ENCODE results near the gene ABTB2.

ABTB2 gene

GRCh38 chr11:34381775-34382174 lies 24.0 kb upstream of the ABTB2 start:
- no peak for DNase-seq (ENCODE audit: low read depth)
- no peak for TF ChIP-seq CTCF (conservative IDR thresholded peaks at IDR 0.05; ENCODE audit: low read depth, low read length)
- H3K4me3 ChIP-seq (ENCODE audit: low read length): no peak overlapping the region

GRCh38 chr11:34380696-34381095 lies 22.9 kb upstream of the ABTB2 start:
- DNase-seq (ENCODE audit: low read depth): no peak
- no peak overlapping the region for H3K4me3 ChIP-seq (ENCODE audit: low read length)
- no peak for TF ChIP-seq CTCF (conservative IDR thresholded peaks at IDR 0.05; ENCODE audit: low read depth, low read length)

GRCh38 chr11:34379539-34379938 lies 21.7 kb upstream of the ABTB2 start:
- DNase-seq (ENCODE audit: low read depth): no peak
- TF ChIP-seq CTCF (conservative IDR thresholded peaks at IDR 0.05; ENCODE audit: low read depth, low read length): no peak
- H3K4me3 ChIP-seq (ENCODE audit: low read length): no peak overlapping the region

GRCh38 chr11:34379079-34379478 lies 21.3 kb upstream of the ABTB2 start:
- H3K4me3 ChIP-seq (ENCODE audit: low read length): no peak overlapping the region
- DNase-seq (ENCODE audit: low read depth): no peak
- TF ChIP-seq CTCF (conservative IDR thresholded peaks at IDR 0.05; ENCODE audit: low read depth, low read length): no peak

DNA sequence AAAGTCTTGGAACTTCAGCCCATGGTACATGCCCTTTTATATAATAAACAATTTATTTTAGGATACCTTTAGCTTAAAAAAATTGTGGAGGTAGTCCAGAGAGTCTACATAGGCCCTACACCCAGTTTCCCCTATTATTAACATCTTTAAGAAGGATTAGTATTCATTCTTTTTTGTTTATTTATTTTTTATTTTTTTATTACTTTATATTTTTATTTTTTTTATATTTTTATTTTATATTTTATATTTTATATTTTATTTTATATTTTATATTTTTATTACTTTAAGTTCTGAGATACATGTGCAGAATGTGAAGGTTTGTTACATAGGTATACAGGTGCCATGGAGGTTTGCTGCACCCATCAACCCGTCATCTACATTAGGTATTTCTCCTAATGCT lies 15.9 kb upstream of the ABTB2 start:
- H3K4me3 ChIP-seq (ENCODE audit: low read length): no peak overlapping the region
- TF ChIP-seq CTCF (conservative IDR thresholded peaks at IDR 0.05; ENCODE audit: low read depth, low read length): no peak
- no peak for DNase-seq (ENCODE audit: low read depth)

- no peak for DNase-seq (ENCODE audit: low read depth)
- TF ChIP-seq CTCF (conservative IDR thresholded peaks at IDR 0.05; ENCODE audit: low read depth, low read length): peak; percentile 34
- no peak overlapping the region for H3K4me3 ChIP-seq (ENCODE audit: low read length)
Measured at GRCh38 chr11:34366522-34366921, 8.7 kb upstream of the ABTB2 start.

DNA sequence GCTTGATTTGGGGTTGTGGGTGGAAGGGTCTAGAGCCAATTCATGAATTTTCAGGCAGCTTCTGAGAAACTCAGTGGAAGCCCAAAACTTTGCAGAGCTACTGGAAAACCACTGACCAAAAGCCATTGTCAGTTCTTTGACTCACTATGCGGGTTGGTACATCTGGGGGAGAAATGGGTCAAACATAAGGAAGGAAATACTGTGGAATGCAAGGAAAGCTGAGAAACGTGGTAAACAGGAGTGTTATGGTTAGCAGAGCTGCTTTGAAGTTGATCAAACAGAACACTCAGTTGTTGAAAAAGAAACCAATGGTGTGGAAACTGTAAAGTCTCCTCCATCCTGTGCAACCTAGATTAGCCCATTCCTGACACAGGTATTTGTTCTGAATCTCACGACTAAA lies 6.3 kb upstream of the ABTB2 start:
- TF ChIP-seq CTCF (conservative IDR thresholded peaks at IDR 0.05; ENCODE audit: low read depth, low read length): no peak
- DNase-seq (ENCODE audit: low read depth): no peak

More for the DNA sequence above, 6.3 kb upstream of the ABTB2 start:
- no peak overlapping the region for H3K4me3 ChIP-seq (ENCODE audit: low read length)
